ENCODE results near the gene DAB1. TPM values are rescaled to one million over a fixed set of nuclear protein-coding genes. Genes with fewer than 3 reads are reported as not detected.

DAB1 gene
- total RNA-seq, 3 donors from 2014 or later = 0.61 to 2.0 (median 0.92) TPM

DNA sequence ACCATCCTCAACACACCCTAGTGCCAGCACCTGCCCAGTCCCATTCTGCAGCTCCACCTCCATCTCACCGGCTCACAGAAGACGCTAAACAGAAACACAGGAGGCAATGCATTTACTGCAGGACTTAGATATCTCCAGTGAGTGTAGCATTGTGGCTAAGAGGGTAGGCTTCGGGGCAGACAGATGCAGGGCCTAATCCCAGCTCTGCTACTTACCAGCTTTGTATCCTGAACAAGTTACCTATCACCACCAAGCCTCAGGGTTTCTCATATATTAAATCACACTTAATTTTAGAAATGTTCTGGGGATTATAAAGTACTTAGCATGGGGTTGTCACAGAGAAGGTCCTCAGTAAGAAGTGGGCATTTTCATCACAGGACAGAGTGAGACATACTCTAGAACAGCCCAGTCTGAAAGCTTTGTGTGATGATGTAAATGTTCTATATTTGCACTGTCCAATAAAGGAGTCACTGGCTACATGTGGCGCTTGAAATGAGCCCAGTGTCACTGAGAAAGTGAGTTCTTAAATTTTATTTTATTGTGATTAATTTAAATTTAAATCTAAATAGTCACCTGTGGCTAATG is 308.7 kb downstream of the DAB1 start:
- no peaks in the 10 kb centered on the region for H3K9me3 ChIP-seq
- no peak for TF ChIP-seq CTCF (IDR thresholded peaks at IDR 0.05)
- ATAC-seq = no peak
- DNase-seq = no peak
- no peaks in the 10 kb centered on the region for H3K36me3 ChIP-seq (ENCODE audit: low read depth)
- no peak overlapping the region for H3K4me3 ChIP-seq
- intact Hi-C loops (cut with DNase I, micrococcal nuclease) = no loop called here
- H3K4me1 ChIP-seq (ENCODE audit: low read depth) = no peaks in the 10 kb centered on the region

DNA sequence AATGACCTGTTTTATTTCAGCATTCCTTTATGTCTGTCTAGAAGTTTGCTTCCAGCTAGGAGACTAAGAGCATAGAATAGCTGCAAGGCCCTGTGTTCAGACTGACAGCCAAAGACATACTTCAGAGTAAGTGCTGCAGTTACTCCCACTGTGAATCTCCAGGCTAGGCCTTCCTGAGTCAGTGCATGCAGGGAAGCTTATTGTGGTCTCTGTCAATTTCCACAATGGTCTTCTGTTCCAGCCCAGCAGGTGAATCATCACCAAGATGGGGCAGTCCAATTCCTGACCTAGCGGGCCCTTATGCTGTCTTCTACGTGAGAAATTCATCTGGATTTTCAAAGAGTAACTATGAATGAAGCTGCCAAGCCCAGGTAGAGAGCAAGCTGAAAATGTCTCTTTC is 311.7 kb downstream of the DAB1 start:
- ATAC-seq = no peak

GRCh38 chr1:57111175-57111574 is 312.7 kb downstream of the DAB1 start:
- no peaks in the 10 kb centered on the region for H3K4me1 ChIP-seq (ENCODE audit: low read depth)
- no peak for ATAC-seq
- TF ChIP-seq CTCF (IDR thresholded peaks at IDR 0.05) = no peak
- H3K4me3 ChIP-seq = no peak overlapping the region
- no peaks in the 10 kb centered on the region for H3K36me3 ChIP-seq (ENCODE audit: low read depth)
- no peak for DNase-seq
- H3K9me3 ChIP-seq = no peaks in the 10 kb centered on the region
- intact Hi-C loops (cut with DNase I, micrococcal nuclease) = no loop called here

More for the DNA sequence above, 311.7 kb downstream of the DAB1 start:
- Histone ChIP-seq H3K4me3 (no peak overlapping the region), H3K4me1 (ENCODE audit: low read depth) (no peaks in the 10 kb centered on the region), H3K9me3 (no peaks in the 10 kb centered on the region), H3K36me3 (ENCODE audit: low read depth) (no peaks in the 10 kb centered on the region)
- intact Hi-C loops (cut with DNase I, micrococcal nuclease) = no loop called here
- no peak for DNase-seq
- no peak for TF ChIP-seq CTCF (IDR thresholded peaks at IDR 0.05)

DNA sequence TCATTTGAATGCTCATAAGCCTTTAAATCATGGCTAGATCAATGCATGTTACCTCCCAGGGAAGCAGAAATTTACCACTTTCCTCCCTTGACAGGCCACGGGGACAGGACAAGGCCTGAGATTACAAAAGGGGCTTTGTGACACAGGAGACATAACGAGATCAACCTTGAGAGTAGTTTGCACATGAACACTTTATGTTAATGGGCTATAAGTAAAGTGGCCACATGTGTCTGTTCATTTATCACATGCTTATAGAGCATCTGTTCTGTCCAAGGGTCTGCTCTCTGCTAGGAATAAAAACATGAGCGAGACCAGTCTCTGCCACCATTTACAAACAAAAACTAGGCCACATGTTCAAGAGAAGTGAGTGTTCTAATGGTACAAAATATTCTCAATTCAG is 314.0 kb downstream of the DAB1 start:
- intact Hi-C loops (cut with DNase I, micrococcal nuclease) = no loop called here
- no peak for TF ChIP-seq CTCF (IDR thresholded peaks at IDR 0.05)
- H3K4me1 ChIP-seq (ENCODE audit: low read depth) = no peaks in the 10 kb centered on the region
- H3K9me3 ChIP-seq = no peaks in the 10 kb centered on the region
- H3K36me3 ChIP-seq (ENCODE audit: low read depth) = no peaks in the 10 kb centered on the region
- no peak overlapping the region for H3K4me3 ChIP-seq
- ATAC-seq = no peak
- no peak for DNase-seq

DNA sequence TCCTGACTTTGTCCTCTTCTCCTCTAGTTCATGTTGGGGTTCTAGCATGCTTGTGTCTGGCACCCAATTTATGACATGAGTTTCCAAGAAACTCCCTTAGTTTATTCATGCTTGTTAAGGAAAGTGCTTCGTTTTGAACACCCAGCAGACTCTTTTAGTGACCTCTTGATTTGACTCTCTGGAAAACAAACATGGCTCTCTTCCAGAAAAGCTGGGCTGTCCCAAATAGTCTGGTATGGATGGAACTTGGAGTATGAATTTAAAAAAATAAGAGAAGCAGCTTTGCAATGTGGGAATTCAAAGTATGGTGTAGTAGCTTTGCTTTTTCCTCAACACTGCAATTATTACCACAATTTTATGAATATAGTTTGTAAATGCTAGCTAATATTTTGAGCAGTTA is 314.6 kb downstream of the DAB1 start:
- Histone ChIP-seq H3K9me3 (no peaks in the 10 kb centered on the region), H3K36me3 (ENCODE audit: low read depth) (no peaks in the 10 kb centered on the region), H3K4me1 (ENCODE audit: low read depth) (no peaks in the 10 kb centered on the region), H3K4me3 (no peak overlapping the region)
- ATAC-seq = no peak
- DNase-seq = no peak
- no peak for TF ChIP-seq CTCF (IDR thresholded peaks at IDR 0.05)
- intact Hi-C loops (cut with DNase I, micrococcal nuclease) = no loop called here

DNA sequence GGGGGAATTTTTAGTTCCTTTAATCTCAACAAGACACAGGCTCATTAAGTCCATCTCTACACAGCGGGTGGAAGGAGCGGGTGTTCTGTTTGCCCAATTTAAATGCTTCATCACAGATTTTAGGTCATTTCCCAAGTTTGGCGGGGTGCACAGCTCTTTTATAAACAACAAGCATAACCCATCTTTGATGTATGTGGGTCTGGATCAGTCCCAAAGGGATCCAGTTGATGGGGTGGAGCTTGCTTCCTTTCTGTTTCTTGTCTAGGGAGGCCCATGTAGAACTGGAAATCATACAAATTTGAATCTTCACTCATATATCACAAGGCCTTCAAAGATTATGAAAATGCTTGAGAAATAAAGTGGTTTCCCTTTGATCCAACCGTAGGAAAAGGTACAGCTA is 317.6 kb downstream of the DAB1 start:
- no peaks in the 10 kb centered on the region for H3K4me1 ChIP-seq (ENCODE audit: low read depth)
- ATAC-seq (no peak), DNase-seq (no peak)
- H3K36me3 ChIP-seq (ENCODE audit: low read depth) = no peaks in the 10 kb centered on the region
- H3K4me3 ChIP-seq = no peak overlapping the region
- intact Hi-C loops (cut with DNase I, micrococcal nuclease) = no loop called here
- TF ChIP-seq CTCF (IDR thresholded peaks at IDR 0.05) = no peak
- H3K9me3 ChIP-seq = no peaks in the 10 kb centered on the region
